SK-MEL-5 (cell line): ENCODE results near the gene OR2B6. TPM values are rescaled to one million over a fixed set of nuclear protein-coding genes. Genes with fewer than 3 reads are reported as not detected.
"Not testable (repeated sequence)": the region's sequence is repeated elsewhere in the genome, so short reads cannot be mapped to it uniquely, and the experiment has no call there.

Experiments
- DNase-seq: peaks from one replicate; pipeline ENCODE4 v3.0.0-alpha.2; 2016; ENCODE audit warnings: low read depth, low spot score
- in situ Hi-C: cut with HindIII; loops from 2 replicates; pipeline ENCODE4 v1.10.0; 2016; ENCODE audit warnings: low sequenced_read_pairs, high pct_unique_total_duplicates, low pct_unique_long_range_greater_than_20kb
- polyA plus RNA-seq, 2 experiments: library from polyadenylated mRNA; depleted of rRNA; stranded (reverse); fragments of >200 nt; gene quantifications; 2 replicates each; pipeline ENCODE4 v1.2.3, GENCODE V29; 2015
- total RNA-seq: library from RNA; depleted of rRNA; stranded (reverse); fragments of >200 nt; shearing (Covaris generic); gene quantifications from 2 replicates; pipeline ENCODE4 v1.2.3, GENCODE V29; 2014; rRNA removed

The OR2B6 gene
- not detected in 2 replicates for total RNA-seq
- polyA plus RNA-seq (2015; cell fraction: cytosol; rRNA removed): not detected in 2 replicates
- polyA plus RNA-seq (2015; cell fraction: nucleus; rRNA removed): 0.35 TPM in 1 of 2 replicates, not detected in the other

GRCh38 chr6:27956941-27957340 lies at the start of gene OR2B6:
Gene OR2B6 (plus strand): TSS chr6:27957241. CDS start chr6:27957241, 0 bp downstream.
- no peak for DNase-seq
- in situ Hi-C loops: no loop called here

GRCh38 chr6:27908017-27908416 lies 49.0 kb upstream of the OR2B6 start:
- in situ Hi-C loops: no loop called here
- DNase-seq: no peak

GRCh38 chr6:27911956-27912446 lies 45.0 kb upstream of the OR2B6 start, which contains the start of gene OR2B2:
Gene OR2B2 (minus strand): TSS chr6:27912396. CDS start chr6:27912319, 77 bp downstream.
- in situ Hi-C loops: no loop called here
- DNase-seq: no peak

- in situ Hi-C loops: no loop called here
- no peak for DNase-seq
These were observed 34.1 kb upstream of the OR2B6 start for GRCh38 chr6:27922949-27923348.

- no peak for DNase-seq
- in situ Hi-C loops: no loop called here
These were observed 32.9 kb upstream of the OR2B6 start for GRCh38 chr6:27924179-27924578.

GRCh38 chr6:27928041-27928440 lies 29.0 kb upstream of the OR2B6 start:
- DNase-seq, in situ Hi-C loops: not testable (repeated sequence)

- in situ Hi-C loops, DNase-seq: not testable (repeated sequence)
These were observed 27.1 kb upstream of the OR2B6 start for GRCh38 chr6:27929930-27930329.

GRCh38 chr6:27931209-27931608 lies 25.8 kb upstream of the OR2B6 start:
- no peak for DNase-seq
- in situ Hi-C loops: no loop called here

- DNase-seq: no peak
- in situ Hi-C loops: no loop called here
These were observed 16.3 kb upstream of the OR2B6 start for GRCh38 chr6:27940766-27941165.

- in situ Hi-C loops: not testable (repeated sequence)
These were observed 14.0 kb upstream of the OR2B6 start for GRCh38 chr6:27943072-27943471.

GRCh38 chr6:27948237-27948636 lies 8.8 kb upstream of the OR2B6 start:
- no peak for DNase-seq
- in situ Hi-C loops: no loop called here

More at GRCh38 chr6:27943072-27943471, 14.0 kb upstream of the OR2B6 start:
- DNase-seq: not testable (repeated sequence)

GRCh38 chr6:27951040-27951439 lies 6.0 kb upstream of the OR2B6 start:
- in situ Hi-C loops: no loop called here
- no peak for DNase-seq

GRCh38 chr6:27957516-27957915 lies 475 bp downstream of the OR2B6 start:
- DNase-seq: no peak
- in situ Hi-C loops: no loop called here

GRCh38 chr6:27962506-27962905 lies 5.5 kb downstream of the OR2B6 start:
- in situ Hi-C loops: no loop called here
- DNase-seq: no peak

- no peak for DNase-seq
- in situ Hi-C loops: no loop called here
These were observed 9.0 kb downstream of the OR2B6 start for GRCh38 chr6:27966044-27966443.

GRCh38 chr6:27966816-27967426 lies 9.9 kb downstream of the OR2B6 start:
- no peak for DNase-seq
- in situ Hi-C loops: no loop called here

GRCh38 chr6:27970444-27970843 lies 13.4 kb downstream of the OR2B6 start:
- DNase-seq: no peak
- in situ Hi-C loops: no loop called here

- DNase-seq: no peak
- in situ Hi-C loops: no loop called here
These were observed 15.7 kb downstream of the OR2B6 start for GRCh38 chr6:27972750-27973149.

- in situ Hi-C loops: no loop called here
- no peak for DNase-seq
These were observed 20.3 kb downstream of the OR2B6 start for GRCh38 chr6:27977387-27977786.
